Rectal smooth muscle tissue (tissue), 1 donor: ENCODE results near the gene NTM.
"Not testable (repeated sequence)": the region's sequence is repeated elsewhere in the genome, so short reads cannot be mapped to it uniquely, and the experiment has no call there.

Source experiments
- H3K27ac ChIP-seq: one replicate; pipeline ENCODE4 v1.7.0; 2013; ENCODE audit warnings: low read depth, low read length, inconsistent platforms
- H3K27me3 ChIP-seq: one replicate; pipeline ENCODE4 v1.7.0; 2013; ENCODE audit warnings: low read length; ENCODE audit not compliant: control insufficient read depth, insufficient read depth
- H3K36me3 ChIP-seq: one replicate; pipeline ENCODE4 v1.7.0; 2013; ENCODE audit warnings: low read length; ENCODE audit not compliant: control insufficient read depth, insufficient read depth
- H3K4me1 ChIP-seq: one replicate; pipeline ENCODE4 v1.7.0; 2013; ENCODE audit warnings: low read length; ENCODE audit not compliant: control insufficient read depth, insufficient read depth
- H3K4me3 ChIP-seq: one replicate; pipeline ENCODE4 v1.7.0; 2013; ENCODE audit warnings: low read length
- H3K9ac ChIP-seq: one replicate; pipeline ENCODE4 v1.7.0; 2013; ENCODE audit warnings: low read length

Gene NTM

DNA sequence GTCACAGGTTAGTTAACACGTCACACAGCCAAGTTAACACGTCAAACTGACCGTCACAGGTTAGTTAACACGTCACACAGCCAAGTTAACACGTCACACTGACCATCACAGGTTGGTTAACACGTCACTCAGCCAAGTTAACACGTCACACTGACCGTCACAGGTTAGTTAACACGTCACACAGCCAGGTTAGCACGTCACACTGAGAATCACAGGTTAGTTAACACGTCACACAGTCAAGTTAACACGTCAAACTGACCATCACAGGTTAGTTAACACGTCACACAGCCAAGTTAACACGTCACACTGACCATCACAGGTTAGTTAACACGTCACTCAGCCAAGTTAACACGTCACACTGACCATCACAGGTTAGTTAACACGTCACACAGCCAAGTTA lies 700.5 kb downstream of the NTM start:
- not testable (repeated sequence) for H3K9ac ChIP-seq, H3K4me3 ChIP-seq, H3K27ac ChIP-seq, H3K36me3 ChIP-seq, H3K27me3 ChIP-seq, H3K4me1 ChIP-seq

GRCh38 chr11:132072044-132072857 lies 701.8 kb downstream of the NTM start:
- Histone ChIP-seq H3K4me1 (no peaks in the 10 kb centered on the region), H3K27ac (no peak overlapping the region), H3K36me3 (no peaks in the 10 kb centered on the region), H3K27me3 (no peaks in the 10 kb centered on the region), H3K4me3 (no peak overlapping the region), H3K9ac (no peak overlapping the region)

DNA sequence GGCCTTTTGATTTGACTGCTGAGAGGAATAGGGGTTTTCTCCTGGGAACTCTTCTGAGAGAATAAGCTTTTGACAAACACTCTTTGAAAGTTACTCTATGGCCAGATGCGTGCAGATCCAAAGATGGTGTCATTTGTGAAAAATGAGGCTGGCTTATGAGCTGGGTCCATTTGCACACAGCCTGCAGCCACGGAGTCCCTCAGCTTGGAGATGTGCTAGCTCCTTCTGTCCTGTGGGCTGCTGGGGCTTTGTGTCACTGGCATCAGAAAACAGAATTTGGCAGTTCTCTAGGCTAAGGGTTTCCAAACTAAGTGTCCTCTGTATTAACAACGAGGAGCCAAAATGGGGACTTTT lies 702.4 kb downstream of the NTM start:
- H3K27me3 ChIP-seq, result no peaks in the 10 kb centered on the region
- H3K36me3 ChIP-seq, result no peaks in the 10 kb centered on the region
- H3K9ac ChIP-seq, result no peak overlapping the region
- H3K27ac ChIP-seq, result no peak overlapping the region
- H3K4me1 ChIP-seq, result no peaks in the 10 kb centered on the region
- H3K4me3 ChIP-seq, result no peak overlapping the region

DNA sequence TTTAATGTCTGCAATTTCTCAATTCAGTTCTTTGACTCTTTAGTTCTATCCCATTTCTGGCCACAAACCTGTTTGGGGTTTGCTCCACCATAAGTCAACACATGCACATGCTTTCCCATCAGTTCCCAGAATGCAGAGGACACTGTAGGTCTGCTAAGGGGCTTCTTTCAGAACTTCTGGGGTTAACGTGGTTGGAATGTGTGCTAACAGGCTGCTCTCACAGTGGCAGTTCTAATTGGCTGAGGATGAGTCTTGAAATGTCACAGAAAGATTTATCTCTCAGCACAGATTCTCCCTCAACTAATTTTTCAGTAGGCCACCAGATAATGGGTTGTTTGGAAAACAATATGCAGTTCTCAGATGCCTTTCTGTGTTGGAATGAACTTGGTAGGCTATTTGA lies 703.4 kb downstream of the NTM start:
- H3K27ac ChIP-seq, result no peak overlapping the region

DNA sequence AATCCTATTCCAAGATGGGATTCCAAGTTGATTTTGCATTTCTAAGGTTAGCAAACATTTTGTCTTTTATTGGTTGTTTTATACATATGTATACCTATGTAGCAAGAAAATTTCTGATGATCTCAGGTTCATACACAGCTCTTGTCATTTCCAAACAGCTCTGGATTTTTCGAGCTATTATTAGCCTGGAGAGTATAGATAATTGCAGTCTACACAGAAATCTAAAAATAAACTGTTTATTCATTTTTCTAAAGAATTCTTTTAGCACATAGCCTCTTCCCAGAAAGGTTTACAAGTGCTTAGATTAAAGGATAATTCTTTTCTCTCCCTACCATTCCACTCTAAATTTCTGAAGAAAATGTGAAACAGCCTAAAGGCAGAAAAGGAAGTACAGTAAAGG lies 705.0 kb downstream of the NTM start:
- Histone ChIP-seq H3K36me3 (no peaks in the 10 kb centered on the region), H3K27me3 (no peaks in the 10 kb centered on the region), H3K27ac (no peak overlapping the region), H3K4me3 (no peak overlapping the region), H3K9ac (no peak overlapping the region), H3K4me1 (no peaks in the 10 kb centered on the region)

More for the DNA sequence above, 703.4 kb downstream of the NTM start:
- H3K36me3 ChIP-seq, result no peaks in the 10 kb centered on the region
- H3K4me3 ChIP-seq, result no peak overlapping the region
- no peaks in the 10 kb centered on the region for H3K4me1 ChIP-seq
- no peak overlapping the region for H3K9ac ChIP-seq
- no peaks in the 10 kb centered on the region for H3K27me3 ChIP-seq

- no peaks in the 10 kb centered on the region for H3K36me3 ChIP-seq
- H3K4me3 ChIP-seq, result no peak overlapping the region
- H3K4me1 ChIP-seq, result no peaks in the 10 kb centered on the region
- H3K27me3 ChIP-seq, result no peaks in the 10 kb centered on the region
- H3K9ac ChIP-seq, result no peak overlapping the region
- no peak overlapping the region for H3K27ac ChIP-seq
Measured at GRCh38 chr11:132077416-132077815, 707.0 kb downstream of the NTM start.

GRCh38 chr11:132078264-132079076 lies 708.1 kb downstream of the NTM start:
- no peak overlapping the region for H3K27ac ChIP-seq

DNA sequence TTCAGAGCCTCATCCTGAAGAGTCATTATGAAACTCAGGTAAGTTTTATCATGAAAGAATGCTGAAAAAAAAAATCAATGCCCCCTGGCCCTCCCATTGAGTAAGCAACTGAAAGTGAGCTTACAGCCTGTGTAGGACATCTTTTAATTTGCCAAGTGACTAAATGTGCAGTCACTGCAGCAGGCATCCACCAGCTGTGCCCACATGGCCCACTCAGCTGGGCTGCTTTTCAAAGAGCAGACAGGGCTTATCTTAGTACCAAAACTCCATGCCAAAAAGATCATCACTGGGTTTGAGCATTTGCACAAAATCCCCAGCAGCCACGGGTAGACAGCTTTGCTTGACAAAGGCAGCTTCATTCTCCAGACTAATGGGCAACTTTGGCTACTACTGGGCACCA lies 709.7 kb downstream of the NTM start:
- H3K27me3 ChIP-seq, result no peaks in the 10 kb centered on the region
- no peak overlapping the region for H3K4me3 ChIP-seq
- no peak overlapping the region for H3K9ac ChIP-seq
- H3K36me3 ChIP-seq, result no peaks in the 10 kb centered on the region
- H3K27ac ChIP-seq, result no peak overlapping the region
- no peaks in the 10 kb centered on the region for H3K4me1 ChIP-seq

More at GRCh38 chr11:132078264-132079076, 708.1 kb downstream of the NTM start:
- Histone ChIP-seq H3K9ac (no peak overlapping the region), H3K36me3 (no peaks in the 10 kb centered on the region), H3K4me1 (no peaks in the 10 kb centered on the region), H3K27me3 (no peaks in the 10 kb centered on the region), H3K4me3 (no peak overlapping the region)

- Histone ChIP-seq H3K4me3 (no peak overlapping the region), H3K27me3 (no peaks in the 10 kb centered on the region), H3K27ac (no peak overlapping the region), H3K4me1 (no peaks in the 10 kb centered on the region), H3K36me3 (no peaks in the 10 kb centered on the region), H3K9ac (no peak overlapping the region)
Measured at GRCh38 chr11:132082566-132082965, 712.2 kb downstream of the NTM start.

DNA sequence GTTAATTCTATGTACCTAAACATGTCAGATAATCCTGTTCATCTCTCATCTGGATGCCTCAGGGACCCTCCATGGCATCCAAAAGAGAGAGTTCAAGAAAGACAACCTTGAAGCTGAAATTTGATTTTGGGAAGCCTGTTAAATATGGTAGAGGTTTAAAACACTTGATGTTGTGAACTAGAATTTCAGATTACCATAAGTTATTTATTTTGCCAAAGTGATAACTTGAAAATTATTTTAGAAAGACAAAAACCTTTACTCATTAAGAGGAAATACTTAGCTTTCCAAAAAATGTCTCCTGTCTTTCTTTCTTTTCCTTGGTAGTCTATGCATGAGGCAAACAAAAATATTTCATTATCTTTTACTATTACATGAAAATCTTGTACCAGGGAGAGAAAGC lies 714.0 kb downstream of the NTM start:
- H3K9ac ChIP-seq, result no peak overlapping the region
- H3K4me1 ChIP-seq, result no peaks in the 10 kb centered on the region
- no peaks in the 10 kb centered on the region for H3K36me3 ChIP-seq
- no peaks in the 10 kb centered on the region for H3K27me3 ChIP-seq
- no peak overlapping the region for H3K4me3 ChIP-seq
- no peak overlapping the region for H3K27ac ChIP-seq

- no peaks in the 10 kb centered on the region for H3K27me3 ChIP-seq
- no peak overlapping the region for H3K9ac ChIP-seq
- H3K27ac ChIP-seq, result no peak overlapping the region
- no peaks in the 10 kb centered on the region for H3K36me3 ChIP-seq
- H3K4me3 ChIP-seq, result no peak overlapping the region
- H3K4me1 ChIP-seq, result no peaks in the 10 kb centered on the region
Measured at GRCh38 chr11:132087148-132087547, 716.7 kb downstream of the NTM start.

DNA sequence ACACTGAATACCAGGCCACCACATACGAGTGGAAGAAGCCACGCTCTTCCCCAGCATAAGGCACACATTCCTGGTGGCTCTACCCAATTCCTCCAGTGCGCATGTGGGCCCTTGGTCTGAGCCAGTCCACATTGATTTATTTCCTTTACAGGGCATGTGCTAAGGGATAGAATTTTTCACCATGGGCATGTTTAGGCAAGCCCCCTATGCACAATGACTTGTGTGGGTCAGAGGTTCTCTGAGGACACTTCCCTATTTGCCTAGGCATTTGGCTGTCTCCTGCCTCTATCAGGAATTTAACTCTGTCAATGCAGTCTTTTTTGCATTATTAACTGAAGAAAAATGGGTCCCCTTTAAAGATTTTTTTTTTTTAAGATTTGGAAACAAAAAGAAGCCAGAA lies 718.1 kb downstream of the NTM start:
- Histone ChIP-seq H3K36me3 (no peaks in the 10 kb centered on the region), H3K27me3 (no peaks in the 10 kb centered on the region), H3K27ac (no peak overlapping the region), H3K4me1 (no peaks in the 10 kb centered on the region), H3K9ac (no peak overlapping the region), H3K4me3 (no peak overlapping the region)
